H1 (cell line): ENCODE data around the gene ACACA. TPM values are rescaled to one million over a fixed set of nuclear protein-coding genes. Genes with fewer than 3 reads are reported as not detected.

Source experiments
- CTCF ChIA-PET: fragments of 300-600 bp; sonication (Branson Sonifier 250); formaldehyde crosslinking; loops from one replicate; lab custom pipeline; 2021; ENCODE audit not compliant: partially characterized antibody; lab: Charles Lee
- POLR2A ChIA-PET: fragments of 300-600 bp; sonication (Branson Sonifier 250); formaldehyde crosslinking; loops from one replicate; lab custom pipeline; 2021; ENCODE audit warnings: inconsistent platforms; ENCODE audit not compliant: partially characterized antibody; lab: Charles Lee
- DNase-seq, 2 experiments: peaks; one replicate each; pipeline versions ENCODE4 v3.0.0 to v3.0.0-alpha.2; 2010 to 2022; ENCODE audit warnings: low spot score in 2 of 2, low read depth in 1 of 2, mixed read lengths in 1 of 2
- FAIRE-seq: peaks from 2 replicates; lab custom pipeline; 2011; peaks lifted over from hg19 to GRCh38; lab: Jason Lieb, UNC
- H2AFZ ChIP-seq: 2 replicates; pipeline ENCODE4 v1.8.1; 2012; ENCODE audit warnings: low read length, inconsistent platforms
- H2AK5ac ChIP-seq: 2 replicates; pipeline ENCODE4 v1.6.1; 2013; ENCODE audit warnings: low read depth, low read length
- H2BK120ac ChIP-seq: replicated peaks from 2 replicates; pipeline ENCODE3; 2013; ENCODE audit warnings: low read depth, low read length, inconsistent platforms
- H2BK12ac ChIP-seq: 2 replicates; pipeline ENCODE4 v1.6.1; 2013; ENCODE audit warnings: low read depth, low read length
- H2BK15ac ChIP-seq: 2 replicates; pipeline ENCODE4 v1.6.1; 2013; ENCODE audit warnings: low read length
- H2BK20ac ChIP-seq: 2 replicates; pipeline ENCODE4 v1.6.1; 2013; ENCODE audit warnings: low read length
- H2BK5ac ChIP-seq: 2 replicates; pipeline ENCODE4 v1.6.1; 2013; ENCODE audit warnings: low read depth, low read length
- H3K14ac ChIP-seq: 2 replicates; pipeline ENCODE4 v1.6.1; 2013; ENCODE audit warnings: inconsistent platforms; ENCODE audit not compliant: insufficient read length
- H3K18ac ChIP-seq: 2 replicates; pipeline ENCODE4 v1.6.1; 2013; ENCODE audit warnings: low read length; ENCODE audit errors: extremely low read depth
- H3K23ac ChIP-seq: 2 replicates; pipeline ENCODE4 v1.6.1; 2013; ENCODE audit warnings: inconsistent platforms; ENCODE audit not compliant: insufficient read length
- H3K23me2 ChIP-seq: 2 replicates; pipeline ENCODE4 v1.6.1; 2013; ENCODE audit warnings: low read depth, low read length
- H3K27ac ChIP-seq: 2 replicates; pipeline ENCODE4 v1.6.1; 2011; ENCODE audit warnings: low read depth, low read length, inconsistent platforms
- H3K27me3 ChIP-seq, 4 experiments: replicated peaks in 1 of 4; 1 replicate in 1 of 4; 2 replicates in 3 of 4; pipeline versions ENCODE4 v1.6.1 to v1.8.1; 2011 to 2013; ENCODE audit warnings: low read length in 3 of 4, mild to moderate bottlenecking in 3 of 4, inconsistent platforms in 2 of 4, mixed read lengths in 2 of 4, moderate library complexity in 1 of 4; ENCODE audit not compliant: control insufficient read depth in 3 of 4, insufficient read depth in 3 of 4; ENCODE audit errors: extremely low read depth in 1 of 4
- H3K36me3 ChIP-seq, 4 experiments: 2 replicates each; pipeline versions ENCODE4 v1.6.1 to v1.8.1; 2011 to 2013; ENCODE audit warnings: mild to moderate bottlenecking in 4 of 4, low read length in 3 of 4, moderate library complexity in 2 of 4, control low read depth in 1 of 4, inconsistent platforms in 1 of 4; ENCODE audit not compliant: insufficient read depth in 4 of 4, control insufficient read depth in 2 of 4
- H3K4ac ChIP-seq: replicated peaks from 2 replicates; pipeline ENCODE3; 2013; ENCODE audit warnings: low read length, low read depth, mixed read lengths, inconsistent platforms; ENCODE audit not compliant: insufficient read length
- H3K4me1 ChIP-seq, 4 experiments: replicated peaks in 1 of 4; 1 replicate in 1 of 4; 2 replicates in 3 of 4; pipeline versions ENCODE4 v1.6.1 to v1.8.1; 2011 to 2013; ENCODE audit warnings: low read length in 3 of 4, inconsistent platforms in 2 of 4, mixed read lengths in 1 of 4; ENCODE audit not compliant: insufficient read depth in 4 of 4, control insufficient read depth in 3 of 4
- H3K4me2 ChIP-seq, 2 experiments: 2 replicates each; pipeline versions ENCODE4 v1.6.1 to v1.8.1; 2011 to 2013; ENCODE audit warnings: low read depth in 2 of 2, low read length in 2 of 2, control low read depth in 1 of 2, inconsistent platforms in 1 of 2, mild to moderate bottlenecking in 1 of 2; ENCODE audit not compliant: insufficient read depth in 1 of 2
- H3K4me3 ChIP-seq, 4 experiments: fragments of 200-600, 300-600 bp in 1 of 4; sonication (generic), shearing (Covaris generic), sonication (Bioruptor Twin) in 1 of 4; 2 replicates each; pipeline versions ENCODE4 v1.5.1 to v1.8.1; 2011 to 2016; ENCODE audit warnings: low read length in 4 of 4, low read depth in 3 of 4, control low read depth in 2 of 4, inconsistent platforms in 2 of 4, mild to moderate bottlenecking in 2 of 4, mixed read lengths in 1 of 4, moderate library complexity in 1 of 4; ENCODE audit not compliant: insufficient read depth in 2 of 4; ENCODE audit errors: extremely low read depth in 1 of 4
- H3K56ac ChIP-seq: replicated peaks from 2 replicates; pipeline ENCODE3; 2013; ENCODE audit warnings: low read depth, mild to moderate bottlenecking, mixed read lengths, low read length, inconsistent platforms; ENCODE audit not compliant: insufficient read length
- H3K79me1 ChIP-seq: 2 replicates; pipeline ENCODE4 v1.6.1; 2013; ENCODE audit warnings: low read depth, low read length, control low read depth
- H3K79me2 ChIP-seq, 2 experiments: 2 replicates each; pipeline versions ENCODE4 v1.6.1 to v1.8.1; 2012 to 2013; ENCODE audit warnings: low read length in 2 of 2, mild to moderate bottlenecking in 2 of 2, inconsistent platforms in 1 of 2; ENCODE audit not compliant: insufficient read depth in 2 of 2, control insufficient read depth in 1 of 2
- H3K9ac ChIP-seq, 4 experiments: replicated peaks in 1 of 4; 1 replicate in 1 of 4; 2 replicates in 3 of 4; pipeline versions ENCODE4 v1.6.1 to v1.8.1; 2011 to 2013; ENCODE audit warnings: low read depth in 3 of 4, low read length in 3 of 4, control low read depth in 2 of 4, mild to moderate bottlenecking in 2 of 4, moderate library complexity in 2 of 4, inconsistent platforms in 1 of 4; ENCODE audit errors: extremely low read depth in 1 of 4
- H3K9me3 ChIP-seq, 2 experiments: 2 replicates each; pipeline versions ENCODE4 v1.6.1 to v1.8.1; 2012 to 2013; ENCODE audit warnings: mild to moderate bottlenecking in 2 of 2, moderate library complexity in 2 of 2, control low read depth in 1 of 2, inconsistent platforms in 1 of 2, low read depth in 1 of 2, low read length in 1 of 2, mixed read lengths in 1 of 2; ENCODE audit not compliant: insufficient read depth in 2 of 2
- H4K20me1 ChIP-seq, 2 experiments: replicated peaks in 1 of 2; 2 replicates each; pipeline versions ENCODE3 to v1.8.1; 2011 to 2013; ENCODE audit warnings: inconsistent platforms in 2 of 2, low read length in 2 of 2, mild to moderate bottlenecking in 1 of 2; ENCODE audit not compliant: insufficient read depth in 2 of 2, control insufficient read depth in 1 of 2
- H4K5ac ChIP-seq: 2 replicates; pipeline ENCODE4 v1.6.1; 2013; ENCODE audit warnings: low read length, low read depth, mixed read lengths, inconsistent platforms; ENCODE audit not compliant: insufficient read length
- H4K8ac ChIP-seq: 2 replicates; pipeline ENCODE4 v1.8.0; 2013; ENCODE audit warnings: mild to moderate bottlenecking, moderate library complexity, low read length, inconsistent platforms; ENCODE audit not compliant: insufficient read depth; ENCODE audit errors: extremely low read depth
- H4K91ac ChIP-seq: replicated peaks from 2 replicates; pipeline ENCODE3; 2013; ENCODE audit warnings: low read length, mixed read lengths, inconsistent platforms; ENCODE audit not compliant: insufficient read length
- BCL11A ChIP-seq, 2 experiments: IDR thresholded peaks; one replicate each; pipeline ENCODE4 v1.6.1; 2011; ENCODE audit warnings: low read depth in 2 of 2, low read length in 2 of 2, mild to moderate bottlenecking in 2 of 2
- CEBPB ChIP-seq: IDR thresholded peaks from 2 replicates; pipeline ENCODE4 v1.6.1; 2012; ENCODE audit warnings: low read depth, low read length
- GABPA ChIP-seq: IDR thresholded peaks from 2 replicates; pipeline ENCODE4 v1.6.1; 2011; ENCODE audit warnings: mild to moderate bottlenecking, low read length, moderate library complexity, borderline replicate concordance; ENCODE audit not compliant: insufficient read depth
- HDAC2 ChIP-seq, 2 experiments: fragments of 300-600 bp in 1 of 2; sonication (generic) in 1 of 2; IDR thresholded peaks; 2 replicates each; pipeline ENCODE4 v1.6.1; 2011 to 2012; ENCODE audit warnings: low read depth in 2 of 2, low read length in 2 of 2, mild to moderate bottlenecking in 2 of 2, moderate library complexity in 2 of 2, borderline replicate concordance in 1 of 2, inconsistent platforms in 1 of 2
- KDM1A ChIP-seq: fragments of 200-600, 300-600 bp; sonication (generic); IDR thresholded peaks from 2 replicates; pipeline ENCODE4 v1.7.1; 2016; ENCODE audit warnings: mild to moderate bottlenecking, low read length, borderline replicate concordance
- KDM4A ChIP-seq: IDR thresholded peaks from one replicate; pipeline ENCODE4 v1.7.1; 2012; ENCODE audit warnings: low read depth, mild to moderate bottlenecking, moderate library complexity, low read length, inconsistent platforms; ENCODE audit not compliant: severe bottlenecking
- PHF8 ChIP-seq: fragments of 200-600 bp; sonication (generic); conservative IDR thresholded peaks from 2 replicates; pipeline ENCODE4 v1.7.1; 2012; ENCODE audit warnings: low read depth, mild to moderate bottlenecking, inconsistent platforms, low read length, moderate library complexity
- POU5F1 ChIP-seq: IDR thresholded peaks from 2 replicates; pipeline ENCODE4 v1.6.1; 2011; ENCODE audit warnings: low read depth, mild to moderate bottlenecking, low read length, moderate library complexity
- SAP30 ChIP-seq: fragments of 300-600 bp; sonication (generic); IDR thresholded peaks from 2 replicates; pipeline ENCODE4 v1.7.1; 2012; ENCODE audit warnings: low read length, moderate library complexity, mild to moderate bottlenecking, inconsistent platforms; ENCODE audit not compliant: insufficient read depth, insufficient replicate concordance
- SP1 ChIP-seq: IDR thresholded peaks from 2 replicates; pipeline ENCODE4 v1.6.1; 2011; ENCODE audit warnings: low read depth, low read length
- WGBS, 2 experiments: shearing (Covaris generic) in 1 of 2; methylation state at CpG; one replicate each; pipeline versions ENCODE4 v1.1.6 to v1.1.7; 2013 to 2015; ENCODE audit warnings: low lambda C conversion rate in 2 of 2, mixed read lengths in 2 of 2, inconsistent platforms in 1 of 2, low coverage in 1 of 2, missing lambda C conversion rate in 1 of 2; ENCODE audit not compliant: insufficient replicate concordance in 2 of 2, insufficient coverage in 1 of 2, insufficient read length in 1 of 2; ENCODE audit errors: extremely low coverage in 1 of 2, missing lambda C conversion rate in 1 of 2; 5-methylcytosine and 5-hydroxymethylcytosine counted together
- polyA plus RNA-seq, 7 experiments: library from polyadenylated mRNA; depleted of rRNA in 3 of 7; stranded (reverse) in 5 of 7; unstranded in 2 of 7; fragments of >200 nt in 5 of 7; fragments of 200-250 nt in 2 of 7; gene quantifications; 1 replicate in 5 of 7; 2 replicates in 1 of 7; 4 replicates in 1 of 7; pipeline versions ENCODE4 v1.2.1 to v1.2.3, GENCODE V29; 2011 to 2013; ENCODE audit warnings: missing spikeins in 2 of 7, mixed read lengths in 2 of 7
- total RNA-seq: library from RNA; stranded (reverse); fragmentation: NEBNext Ultra II Directional; extraction: Animal tissue kit (Norgen Biotek cat#: 25700); gene quantifications from 2 replicates; pipeline ENCODE4 v1.2.1, GENCODE V29; 2021
- TF ChIP-seq, protein P1 (sequence below): IDR thresholded peaks from 2 replicates; pipeline ENCODE4 v1.6.1; 2011; ENCODE audit warnings: low read depth, mild to moderate bottlenecking, low read length; ENCODE audit not compliant: insufficient read depth

The ACACA gene
- total and polyA plus RNA-seq, 2 of the 8 experiments (the other 6 are each of a cell fraction or from before 2014, with no cell fraction given): 74.0 to 160 TPM

DNA sequence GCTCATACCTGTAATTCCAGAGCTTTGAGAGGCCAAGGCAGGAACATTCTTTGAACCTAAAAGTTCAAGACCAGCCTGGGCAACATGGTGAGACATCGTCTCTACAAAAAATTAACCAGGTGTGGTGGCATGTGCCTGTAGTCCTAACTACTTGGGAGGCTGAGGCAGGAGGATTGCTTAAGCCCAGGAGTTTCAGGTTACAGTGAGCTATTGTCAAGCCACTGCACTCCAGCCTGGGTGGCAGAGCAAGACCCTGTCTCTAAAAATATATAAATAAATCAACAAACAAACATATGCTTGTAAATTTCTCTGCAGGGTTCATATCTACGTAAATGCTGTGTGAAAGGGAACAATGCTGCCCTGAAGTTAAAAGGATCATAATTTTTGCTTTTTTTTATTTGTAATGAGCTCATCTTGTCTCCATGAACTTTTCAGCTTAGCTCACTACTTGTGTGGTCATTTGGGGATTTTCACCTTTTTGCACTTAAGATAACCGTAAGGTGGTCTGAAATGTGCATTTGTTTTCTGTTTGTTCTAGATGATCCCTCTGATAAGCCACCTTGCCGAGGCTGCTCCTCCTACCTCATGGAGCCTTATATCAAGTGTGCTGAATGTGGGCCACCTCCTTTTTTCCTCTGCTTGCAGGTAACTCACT, 16.5 kb upstream of the ACACA start:
- no peaks in the 10 kb centered on the region for H3K4me1 ChIP-seq
- DNase-seq (no peak), FAIRE-seq (no peak)
- no peak overlapping the region for H4K91ac ChIP-seq
- H3K36me3 ChIP-seq: peaks cover 0 to 21% (median 9%) of the 10 kb centered on the region in 4 experiments; a peak in 5 of 8 replicates
- CTCF ChIA-PET: interaction anchor here (0.7 to 6.8 kb wide), 8 partner anchors 9 to 147 kb away, joined by 3 to 55 read pairs (median 3); no protein-coding TSS in a partner anchor
- no peak overlapping the region for H3K4me2 ChIP-seq
- H3K23me2 ChIP-seq: no peaks in the 10 kb centered on the region
- no peak overlapping the region for H2BK120ac ChIP-seq
- no peak overlapping the region for H3K4me3 ChIP-seq
- no peak overlapping the region for H2AK5ac ChIP-seq
- H3K27ac ChIP-seq: no peak overlapping the region
- no peak overlapping the region for H3K9ac ChIP-seq
- no peak overlapping the region for H4K5ac ChIP-seq
- no peak overlapping the region for H3K4ac ChIP-seq
- no peak overlapping the region for H2BK20ac ChIP-seq
- POLR2A ChIA-PET: interaction anchor here (0.7 to 1.2 kb wide), 4 partner anchors 9 to 16 kb away, joined by 3 to 5 read pairs (median 3); partner anchors contain the start of genes ACACA and TADA2A
- no peak overlapping the region for H4K8ac ChIP-seq
- no peak overlapping the region for H2AFZ ChIP-seq
- H3K23ac ChIP-seq: no peak overlapping the region
- H3K79me1 ChIP-seq: no peaks in the 10 kb centered on the region
- H4K20me1 ChIP-seq: no peaks in the 10 kb centered on the region
- H3K9me3 ChIP-seq: no peaks in the 10 kb centered on the region
- WGBS, 2 experiments: 92% methylated on average over 4 of the region's 4 CpGs; no CpG with 5 or more reads in 1 of the 2 experiments
- H3K14ac ChIP-seq: no peak overlapping the region
- H3K27me3 ChIP-seq: no peaks in the 10 kb centered on the region
- H2BK12ac ChIP-seq: no peak overlapping the region
- H3K18ac ChIP-seq: no peak overlapping the region
- no peak overlapping the region for H2BK15ac ChIP-seq
- H3K79me2 ChIP-seq: no peaks in the 10 kb centered on the region
- no peak overlapping the region for H3K56ac ChIP-seq
- no peak overlapping the region for H2BK5ac ChIP-seq
- no peak for TF ChIP-seq SAP30
- TF ChIP-seq, protein P1, sequence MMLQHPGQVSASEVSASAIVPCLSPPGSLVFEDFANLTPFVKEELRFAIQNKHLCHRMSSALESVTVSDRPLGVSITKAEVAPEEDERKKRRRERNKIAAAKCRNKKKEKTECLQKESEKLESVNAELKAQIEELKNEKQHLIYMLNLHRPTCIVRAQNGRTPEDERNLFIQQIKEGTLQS: no peak
- TF ChIP-seq GABPA: no peak
- TF ChIP-seq POU5F1: no peak
- no peak for TF ChIP-seq SP1
- no peak for TF ChIP-seq CEBPB
- TF ChIP-seq PHF8: no peak
- TF ChIP-seq KDM4A: no peak
- TF ChIP-seq HDAC2 (IDR thresholded peaks at IDR 0.05; ENCODE audit: borderline replicate concordance in 1 of 2, low read depth in 2 of 2, low read length in 2 of 2): no peak
- TF ChIP-seq KDM1A: no peak
- TF ChIP-seq BCL11A (IDR thresholded peaks at IDR 0.05; ENCODE audit: low read depth in 2 of 2, low read length in 2 of 2): no peak
